H1 (cell line): Measurements from ENCODE around the gene CDC42EP4. TPM values are rescaled to one million over a fixed set of nuclear protein-coding genes. Genes with fewer than 3 reads are reported as not detected.

Source experiments
- CBX8 ChIP-seq: fragments of 300-800, 300-1000 bp; sonication (generic); IDR thresholded peaks from 2 replicates; pipeline ENCODE4 v1.7.1; 2016; ENCODE audit warnings: low read depth, low read length, borderline replicate concordance
- GTF2F1 ChIP-seq: IDR thresholded peaks from 2 replicates; pipeline ENCODE4 v1.6.1; 2012; ENCODE audit warnings: low read depth, low read length, improper control_type of control experiment, borderline replicate concordance
- SUZ12 ChIP-seq: fragments of 200-600 bp; sonication (generic); IDR thresholded peaks from 2 replicates; pipeline ENCODE4 v1.6.1; 2012; ENCODE audit warnings: mild to moderate bottlenecking, inconsistent platforms, low read length, moderate library complexity, mixed read lengths
- polyA plus RNA-seq, 7 experiments: library from polyadenylated mRNA; depleted of rRNA in 3 of 7; stranded (reverse) in 5 of 7; unstranded in 2 of 7; fragments of >200 nt in 5 of 7; fragments of 200-250 nt in 2 of 7; gene quantifications; 1 replicate in 5 of 7; 2 replicates in 1 of 7; 4 replicates in 1 of 7; pipeline versions ENCODE4 v1.2.1 to v1.2.3, GENCODE V29; 2011 to 2013; ENCODE audit warnings: missing spikeins in 2 of 7, mixed read lengths in 2 of 7
- total RNA-seq: library from RNA; stranded (reverse); fragmentation: NEBNext Ultra II Directional; extraction: Animal tissue kit (Norgen Biotek cat#: 25700); gene quantifications from 2 replicates; pipeline ENCODE4 v1.2.1, GENCODE V29; 2021
- TF ChIP-seq, protein P1 (sequence below): fragments of 300-600 bp; sonication (generic); IDR thresholded peaks from 2 replicates; pipeline ENCODE4 v1.7.1; 2012; ENCODE audit warnings: low read length, moderate library complexity, mild to moderate bottlenecking, inconsistent platforms; ENCODE audit not compliant: insufficient replicate concordance

The CDC42EP4 gene
- total and polyA plus RNA-seq, 2 of the 8 experiments (the other 6 are each of a cell fraction or from before 2014, with no cell fraction given): 8.8 to 12.6 TPM

DNA sequence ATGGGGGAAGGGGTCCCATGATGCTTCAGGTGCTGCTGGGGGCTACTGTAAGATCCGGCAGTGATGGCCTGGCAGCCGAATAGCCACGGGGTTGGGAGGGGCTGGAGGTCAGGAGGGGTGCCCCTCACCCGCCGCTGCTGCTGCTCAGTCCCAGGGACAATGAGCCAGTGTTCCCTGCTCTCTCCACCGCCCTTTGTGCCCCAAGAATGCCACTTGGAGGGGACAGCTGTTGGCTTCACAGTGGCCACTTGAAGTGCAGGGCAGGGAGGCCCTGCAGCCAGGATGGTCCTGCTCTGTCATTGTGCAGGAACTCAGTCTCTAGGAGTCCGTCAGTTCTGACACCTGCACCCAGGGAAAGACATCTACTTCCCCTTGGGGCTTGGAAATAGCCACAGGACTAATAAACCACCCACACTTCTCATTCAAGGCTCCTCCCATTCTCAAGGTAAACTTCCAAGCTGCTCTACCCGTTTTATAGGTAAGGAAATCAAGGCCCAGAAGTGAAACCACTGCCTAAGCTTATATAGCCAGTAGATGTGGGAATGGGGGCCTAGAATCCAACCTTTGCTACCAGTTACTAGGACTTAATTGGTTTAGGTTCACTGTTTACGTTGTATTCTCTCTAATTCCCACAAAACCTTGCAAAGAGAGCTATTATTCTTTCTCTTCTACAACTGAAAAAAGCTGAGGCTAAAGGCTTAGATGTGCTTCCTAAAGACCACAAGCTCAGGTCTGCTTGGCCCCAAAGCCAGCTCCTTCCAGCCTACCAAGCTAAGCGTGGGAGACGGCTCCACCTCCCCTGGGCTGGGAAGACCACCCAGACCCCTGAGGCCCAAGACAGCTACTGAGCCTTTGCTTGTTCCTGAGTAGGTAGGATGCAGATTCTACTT is 43.9 kb downstream of the CDC42EP4 start (continued):
- TF ChIP-seq, protein P1, sequence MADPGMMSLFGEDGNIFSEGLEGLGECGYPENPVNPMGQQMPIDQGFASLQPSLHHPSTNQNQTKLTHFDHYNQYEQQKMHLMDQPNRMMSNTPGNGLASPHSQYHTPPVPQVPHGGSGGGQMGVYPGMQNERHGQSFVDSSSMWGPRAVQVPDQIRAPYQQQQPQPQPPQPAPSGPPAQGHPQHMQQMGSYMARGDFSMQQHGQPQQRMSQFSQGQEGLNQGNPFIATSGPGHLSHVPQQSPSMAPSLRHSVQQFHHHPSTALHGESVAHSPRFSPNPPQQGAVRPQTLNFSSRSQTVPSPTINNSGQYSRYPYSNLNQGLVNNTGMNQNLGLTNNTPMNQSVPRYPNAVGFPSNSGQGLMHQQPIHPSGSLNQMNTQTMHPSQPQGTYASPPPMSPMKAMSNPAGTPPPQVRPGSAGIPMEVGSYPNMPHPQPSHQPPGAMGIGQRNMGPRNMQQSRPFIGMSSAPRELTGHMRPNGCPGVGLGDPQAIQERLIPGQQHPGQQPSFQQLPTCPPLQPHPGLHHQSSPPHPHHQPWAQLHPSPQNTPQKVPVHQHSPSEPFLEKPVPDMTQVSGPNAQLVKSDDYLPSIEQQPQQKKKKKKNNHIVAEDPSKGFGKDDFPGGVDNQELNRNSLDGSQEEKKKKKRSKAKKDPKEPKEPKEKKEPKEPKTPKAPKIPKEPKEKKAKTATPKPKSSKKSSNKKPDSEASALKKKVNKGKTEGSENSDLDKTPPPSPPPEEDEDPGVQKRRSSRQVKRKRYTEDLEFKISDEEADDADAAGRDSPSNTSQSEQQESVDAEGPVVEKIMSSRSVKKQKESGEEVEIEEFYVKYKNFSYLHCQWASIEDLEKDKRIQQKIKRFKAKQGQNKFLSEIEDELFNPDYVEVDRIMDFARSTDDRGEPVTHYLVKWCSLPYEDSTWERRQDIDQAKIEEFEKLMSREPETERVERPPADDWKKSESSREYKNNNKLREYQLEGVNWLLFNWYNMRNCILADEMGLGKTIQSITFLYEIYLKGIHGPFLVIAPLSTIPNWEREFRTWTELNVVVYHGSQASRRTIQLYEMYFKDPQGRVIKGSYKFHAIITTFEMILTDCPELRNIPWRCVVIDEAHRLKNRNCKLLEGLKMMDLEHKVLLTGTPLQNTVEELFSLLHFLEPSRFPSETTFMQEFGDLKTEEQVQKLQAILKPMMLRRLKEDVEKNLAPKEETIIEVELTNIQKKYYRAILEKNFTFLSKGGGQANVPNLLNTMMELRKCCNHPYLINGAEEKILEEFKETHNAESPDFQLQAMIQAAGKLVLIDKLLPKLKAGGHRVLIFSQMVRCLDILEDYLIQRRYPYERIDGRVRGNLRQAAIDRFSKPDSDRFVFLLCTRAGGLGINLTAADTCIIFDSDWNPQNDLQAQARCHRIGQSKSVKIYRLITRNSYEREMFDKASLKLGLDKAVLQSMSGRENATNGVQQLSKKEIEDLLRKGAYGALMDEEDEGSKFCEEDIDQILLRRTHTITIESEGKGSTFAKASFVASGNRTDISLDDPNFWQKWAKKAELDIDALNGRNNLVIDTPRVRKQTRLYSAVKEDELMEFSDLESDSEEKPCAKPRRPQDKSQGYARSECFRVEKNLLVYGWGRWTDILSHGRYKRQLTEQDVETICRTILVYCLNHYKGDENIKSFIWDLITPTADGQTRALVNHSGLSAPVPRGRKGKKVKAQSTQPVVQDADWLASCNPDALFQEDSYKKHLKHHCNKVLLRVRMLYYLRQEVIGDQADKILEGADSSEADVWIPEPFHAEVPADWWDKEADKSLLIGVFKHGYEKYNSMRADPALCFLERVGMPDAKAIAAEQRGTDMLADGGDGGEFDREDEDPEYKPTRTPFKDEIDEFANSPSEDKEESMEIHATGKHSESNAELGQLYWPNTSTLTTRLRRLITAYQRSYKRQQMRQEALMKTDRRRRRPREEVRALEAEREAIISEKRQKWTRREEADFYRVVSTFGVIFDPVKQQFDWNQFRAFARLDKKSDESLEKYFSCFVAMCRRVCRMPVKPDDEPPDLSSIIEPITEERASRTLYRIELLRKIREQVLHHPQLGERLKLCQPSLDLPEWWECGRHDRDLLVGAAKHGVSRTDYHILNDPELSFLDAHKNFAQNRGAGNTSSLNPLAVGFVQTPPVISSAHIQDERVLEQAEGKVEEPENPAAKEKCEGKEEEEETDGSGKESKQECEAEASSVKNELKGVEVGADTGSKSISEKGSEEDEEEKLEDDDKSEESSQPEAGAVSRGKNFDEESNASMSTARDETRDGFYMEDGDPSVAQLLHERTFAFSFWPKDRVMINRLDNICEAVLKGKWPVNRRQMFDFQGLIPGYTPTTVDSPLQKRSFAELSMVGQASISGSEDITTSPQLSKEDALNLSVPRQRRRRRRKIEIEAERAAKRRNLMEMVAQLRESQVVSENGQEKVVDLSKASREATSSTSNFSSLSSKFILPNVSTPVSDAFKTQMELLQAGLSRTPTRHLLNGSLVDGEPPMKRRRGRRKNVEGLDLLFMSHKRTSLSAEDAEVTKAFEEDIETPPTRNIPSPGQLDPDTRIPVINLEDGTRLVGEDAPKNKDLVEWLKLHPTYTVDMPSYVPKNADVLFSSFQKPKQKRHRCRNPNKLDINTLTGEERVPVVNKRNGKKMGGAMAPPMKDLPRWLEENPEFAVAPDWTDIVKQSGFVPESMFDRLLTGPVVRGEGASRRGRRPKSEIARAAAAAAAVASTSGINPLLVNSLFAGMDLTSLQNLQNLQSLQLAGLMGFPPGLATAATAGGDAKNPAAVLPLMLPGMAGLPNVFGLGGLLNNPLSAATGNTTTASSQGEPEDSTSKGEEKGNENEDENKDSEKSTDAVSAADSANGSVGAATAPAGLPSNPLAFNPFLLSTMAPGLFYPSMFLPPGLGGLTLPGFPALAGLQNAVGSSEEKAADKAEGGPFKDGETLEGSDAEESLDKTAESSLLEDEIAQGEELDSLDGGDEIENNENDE: no peak
- TF ChIP-seq CBX8 (no peak), SUZ12 (no peak), GTF2F1 (no peak)
